DMS53 (cell line): ENCODE data around the gene RRP1B.
A peak's percentile ranks its signal among the peaks of the same experiment; 100 is the strongest.
"Not testable (repeated sequence)": the region's sequence is repeated elsewhere in the genome, so short reads cannot be mapped to it uniquely, and the experiment has no call there.

Experiments used
- DNase-seq: peaks from one replicate; lab custom pipeline; 2025; lab: John Stamatoyannopoulos, UW

The RRP1B gene

DNA sequence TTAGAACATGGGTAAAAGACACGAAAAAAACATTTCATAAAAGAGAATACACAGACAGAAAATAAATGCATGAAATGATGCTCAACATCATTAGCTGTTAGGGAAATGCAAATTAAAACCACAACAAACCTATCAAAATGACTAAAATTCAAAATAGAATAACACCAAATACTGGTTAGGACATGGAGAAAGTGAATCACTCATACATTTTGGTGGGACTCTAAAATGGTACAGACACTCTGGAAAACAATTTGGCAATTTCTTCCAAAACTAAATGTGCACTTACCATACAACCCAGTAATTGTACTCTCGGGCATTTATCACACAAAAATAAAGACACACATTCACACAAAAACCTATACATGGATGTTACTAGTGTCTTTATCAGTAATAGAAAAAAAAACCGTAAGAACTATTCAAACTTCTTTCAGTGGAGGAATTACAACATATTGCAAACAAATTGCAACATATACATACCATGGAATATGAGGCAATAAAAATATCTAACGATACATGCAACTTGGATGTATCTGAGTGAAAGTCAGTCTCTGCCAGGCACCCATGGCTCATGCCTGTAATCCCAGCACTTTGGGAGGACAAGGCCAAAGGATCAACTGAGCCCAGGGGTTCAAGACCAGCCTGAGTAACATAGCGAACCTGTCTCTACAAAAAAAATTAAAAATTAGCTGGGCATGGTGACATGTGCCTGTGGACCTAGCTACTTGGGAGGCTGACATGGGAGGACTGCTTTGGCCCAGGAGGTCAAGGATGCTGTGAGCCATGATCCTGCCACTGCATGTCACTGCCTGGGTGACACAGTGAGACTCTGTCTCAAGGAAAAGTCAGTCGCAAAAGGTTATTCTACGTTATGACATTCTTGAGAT, 19.6 kb upstream of the RRP1B start:
- DNase-seq: no peak

GRCh38 chr21:43640400-43640799, 19.0 kb upstream of the RRP1B start:
- DNase-seq: no peak

- DNase-seq: no peak
Measured at GRCh38 chr21:43643193-43643592, 16.2 kb upstream of the RRP1B start.

DNA sequence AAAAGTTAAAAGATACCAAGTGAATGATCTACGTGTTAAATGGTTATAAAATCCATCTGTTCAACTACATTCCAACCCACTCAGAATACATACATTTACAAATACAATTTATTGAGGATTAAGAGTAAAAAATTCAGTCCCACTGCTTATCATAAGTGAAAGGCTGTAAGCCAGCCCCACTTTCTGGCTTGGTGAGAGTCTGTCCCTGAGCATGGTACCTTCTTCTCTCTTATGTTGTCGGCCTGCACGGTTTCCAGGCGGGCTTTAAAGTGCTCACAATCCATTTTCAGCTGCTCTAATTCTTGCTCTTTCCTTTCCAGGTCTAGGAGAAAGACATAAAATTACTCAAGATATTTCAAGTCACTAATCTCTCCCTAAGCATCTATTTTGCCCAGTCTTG, 15.3 kb upstream of the RRP1B start:
- DNase-seq: no peak

- no peak for DNase-seq
Measured at GRCh38 chr21:43644609-43645008, 14.8 kb upstream of the RRP1B start.

- peak; percentile 25 for DNase-seq
Measured at GRCh38 chr21:43645136-43645891, 14.0 kb upstream of the RRP1B start.

GRCh38 chr21:43645976-43646375, 13.4 kb upstream of the RRP1B start:
- no peak for DNase-seq

- DNase-seq: peak; percentile 90
Measured at GRCh38 chr21:43646550-43647260, 12.7 kb upstream of the RRP1B start.

DNA sequence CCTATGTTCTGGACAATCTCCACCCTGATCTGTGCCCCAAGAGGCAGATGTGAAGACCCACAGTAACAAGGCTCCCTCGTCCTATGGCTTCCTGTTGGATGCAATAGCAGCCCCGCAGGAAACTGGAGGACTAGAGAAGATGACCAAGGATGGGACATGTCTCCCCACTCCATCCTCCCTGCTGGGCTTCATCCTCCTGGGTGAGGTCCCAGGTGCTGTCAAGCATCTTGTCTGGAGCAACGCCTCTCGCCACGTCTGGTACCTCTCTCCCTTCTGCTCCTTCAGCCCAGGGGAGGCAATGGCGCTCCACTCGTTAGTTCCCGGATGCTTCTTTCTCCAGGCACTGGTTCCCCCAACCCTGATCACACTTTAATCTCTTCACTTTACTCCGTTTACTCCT, 11.2 kb upstream of the RRP1B start:
- DNase-seq: no peak

- not testable (repeated sequence) for DNase-seq
Measured at GRCh38 chr21:43651926-43652325, 7.4 kb upstream of the RRP1B start.

DNA sequence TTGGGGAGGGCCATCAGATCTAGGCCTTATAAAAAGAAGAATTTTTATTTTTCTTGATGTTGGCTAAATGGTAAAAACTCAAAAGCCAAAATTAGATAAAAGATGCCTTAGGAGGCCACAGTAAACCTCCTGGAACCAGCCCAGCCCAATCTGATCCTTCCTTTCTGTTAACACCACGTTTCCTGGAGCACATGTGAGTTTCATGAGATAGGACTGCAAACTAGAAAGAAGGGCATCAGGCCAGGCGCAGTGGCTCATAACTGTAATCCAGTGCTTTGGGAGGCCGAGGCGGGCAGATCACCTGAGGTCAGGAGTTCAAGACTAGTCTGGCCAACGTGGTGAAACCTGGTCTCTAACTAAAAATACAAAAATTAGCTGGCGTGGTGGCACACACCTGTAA, 6.7 kb upstream of the RRP1B start:
- DNase-seq: no peak

DNA sequence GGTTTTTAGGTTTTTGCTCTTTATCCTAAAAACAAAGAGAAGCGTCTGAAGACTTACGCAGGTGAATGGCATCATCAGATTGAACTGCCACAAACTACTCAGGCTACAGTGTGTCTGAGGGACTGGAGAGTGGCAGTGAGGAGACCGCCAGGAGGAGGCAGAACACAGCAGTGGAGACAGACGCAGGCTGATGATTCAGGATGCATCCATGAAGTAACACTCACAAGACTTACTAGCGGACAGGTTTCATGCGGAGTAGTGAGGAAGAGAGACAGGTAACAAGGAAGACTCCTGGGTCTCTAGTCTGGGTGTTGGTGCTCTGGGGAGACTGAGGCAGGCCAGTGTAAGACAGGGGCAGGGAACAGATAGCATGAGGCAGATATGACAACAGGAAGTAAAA, 5.7 kb upstream of the RRP1B start:
- DNase-seq: no peak

DNA sequence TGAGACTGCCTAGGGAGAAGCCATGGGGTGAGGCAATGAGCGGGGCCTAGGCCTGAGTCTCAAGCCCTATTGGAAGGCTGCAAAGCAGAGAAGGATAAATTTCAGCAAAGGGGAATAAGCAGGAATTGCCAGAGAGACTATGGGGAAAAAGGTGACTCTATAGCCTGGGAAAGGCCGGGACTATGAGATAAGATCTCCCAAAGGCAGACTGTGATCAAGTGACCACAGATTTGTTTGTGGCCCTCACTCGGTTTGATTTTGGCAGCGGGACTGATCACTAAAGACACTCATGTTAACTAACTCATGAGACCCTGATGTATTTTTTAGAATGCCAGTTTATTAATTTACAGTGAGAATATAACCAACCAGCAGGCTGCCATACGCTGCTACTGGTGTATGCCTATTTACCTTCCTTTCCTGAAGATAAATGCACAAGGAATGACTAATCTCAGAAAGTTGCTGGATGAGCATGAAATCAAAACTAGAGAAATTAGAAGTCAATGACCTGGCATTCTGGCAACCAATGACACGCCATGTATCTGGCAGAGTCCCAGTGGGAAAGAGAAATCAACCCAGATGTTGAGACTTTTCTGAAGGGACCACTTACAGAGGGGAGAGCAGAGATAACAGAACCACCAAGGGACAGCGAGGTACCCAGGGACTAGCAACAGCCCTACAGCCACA, 4.4 kb upstream of the RRP1B start:
- no peak for DNase-seq

DNA sequence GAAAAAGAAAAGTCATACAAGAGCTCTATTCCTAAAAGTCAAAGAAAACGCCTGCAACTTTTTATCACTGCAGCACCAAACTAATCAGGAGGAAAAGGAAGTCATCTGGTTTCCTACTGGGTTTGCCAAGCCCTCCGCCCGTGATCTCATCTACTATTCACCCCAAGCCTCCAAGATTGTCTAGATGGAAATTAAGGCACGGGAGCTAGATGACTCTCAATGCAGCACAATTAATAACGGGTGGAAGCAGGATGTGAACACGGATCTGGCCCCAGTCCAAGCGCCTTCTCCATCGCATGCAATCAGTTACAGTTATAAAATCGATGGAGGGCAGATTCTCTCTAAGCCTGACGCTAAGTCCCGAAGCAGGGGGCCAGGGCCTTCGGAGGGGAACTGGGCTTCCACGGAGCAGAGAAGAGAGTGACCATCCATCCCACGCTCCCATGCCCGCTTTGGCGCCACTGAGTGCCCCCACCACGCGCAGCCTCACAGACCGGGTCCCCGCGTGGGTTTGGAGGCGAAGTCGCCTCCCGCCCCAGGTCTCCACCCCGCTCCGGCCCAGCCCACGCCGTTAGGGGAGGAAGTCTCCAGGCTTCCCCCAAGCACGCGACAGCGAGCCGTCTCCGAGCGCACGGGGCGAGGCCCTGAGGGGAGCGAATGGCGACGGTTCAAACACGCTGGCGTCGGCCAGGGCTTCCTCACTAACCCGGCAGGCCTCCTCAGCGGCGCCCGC, 1.8 kb upstream of the RRP1B start:
- DNase-seq: no peak

DNA sequence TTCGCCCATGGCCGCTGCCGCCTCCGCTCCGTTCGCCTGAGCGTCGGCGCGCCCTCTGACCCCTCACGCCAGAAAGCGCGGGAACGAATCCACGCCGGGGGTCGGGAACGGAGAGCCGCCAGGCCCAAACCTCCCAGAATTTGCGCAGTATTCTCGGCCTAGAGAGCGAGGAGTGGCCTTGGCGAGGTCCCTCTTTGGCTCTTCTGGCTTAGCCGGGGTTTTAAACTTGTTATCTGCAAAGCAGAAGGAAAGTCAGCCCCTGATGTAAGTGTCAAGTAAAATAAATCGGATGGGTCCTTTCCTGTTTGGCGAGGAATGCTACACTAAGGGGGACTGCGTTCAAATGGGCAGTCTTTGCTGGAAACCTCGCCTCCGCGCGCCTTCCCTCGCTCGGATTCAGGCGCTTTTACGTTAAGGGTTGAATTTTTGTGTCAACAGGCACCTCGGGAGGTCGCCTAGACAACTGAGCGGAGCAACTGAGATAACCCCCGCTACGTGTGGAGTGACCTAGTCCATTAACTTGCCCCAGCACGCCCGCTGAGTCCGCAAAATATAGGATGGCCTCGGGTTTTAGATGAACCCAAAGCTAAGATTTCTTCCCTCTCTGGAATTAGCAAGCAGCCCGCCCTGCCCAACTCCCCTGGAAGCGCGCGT, 1.1 kb upstream of the RRP1B start:
- no peak for DNase-seq

DNA sequence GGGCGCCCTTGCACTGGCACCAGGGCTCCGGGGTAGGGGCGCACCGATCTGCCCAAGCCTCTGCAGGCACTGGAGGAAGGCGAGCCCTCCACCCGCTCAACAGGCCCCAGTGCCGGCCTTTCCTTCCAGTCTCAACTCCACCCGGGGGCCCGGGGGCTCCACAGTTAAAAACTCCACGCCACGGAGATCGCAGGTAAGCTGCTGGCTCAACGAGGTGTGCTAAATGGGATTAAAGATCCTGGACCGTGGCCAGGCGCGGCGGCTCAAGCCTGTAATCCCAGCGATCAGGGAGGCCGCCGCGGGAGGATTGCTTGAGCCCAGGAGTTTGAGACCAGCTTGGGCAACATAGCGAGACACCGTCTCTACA, 608 bp upstream of the RRP1B start:
- no peak for DNase-seq

- no peak for DNase-seq
Measured at GRCh38 chr21:43662286-43662685, 2.9 kb downstream of the RRP1B start.

- DNase-seq: no peak
Measured at GRCh38 chr21:43663033-43663432, 3.7 kb downstream of the RRP1B start.

DNA sequence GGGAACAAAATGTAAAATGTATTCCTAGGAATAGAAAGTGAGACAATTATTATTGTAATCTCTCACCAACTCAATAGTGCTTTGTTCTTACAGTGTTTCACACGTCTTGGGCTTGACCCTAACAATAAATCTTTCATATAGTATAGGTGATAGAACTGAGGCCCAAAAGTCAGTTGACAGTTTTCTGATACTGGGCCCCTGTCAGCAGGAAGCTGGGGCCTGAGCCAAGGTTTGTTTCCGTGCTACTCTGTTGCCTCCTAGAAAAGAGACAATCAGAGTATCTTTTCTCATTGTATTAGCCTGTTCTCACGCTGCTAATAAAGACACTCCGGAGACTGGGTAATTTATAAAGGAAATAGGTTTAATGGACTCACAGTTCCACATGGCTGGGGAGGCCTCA, 5.0 kb downstream of the RRP1B start:
- DNase-seq: no peak

DNA sequence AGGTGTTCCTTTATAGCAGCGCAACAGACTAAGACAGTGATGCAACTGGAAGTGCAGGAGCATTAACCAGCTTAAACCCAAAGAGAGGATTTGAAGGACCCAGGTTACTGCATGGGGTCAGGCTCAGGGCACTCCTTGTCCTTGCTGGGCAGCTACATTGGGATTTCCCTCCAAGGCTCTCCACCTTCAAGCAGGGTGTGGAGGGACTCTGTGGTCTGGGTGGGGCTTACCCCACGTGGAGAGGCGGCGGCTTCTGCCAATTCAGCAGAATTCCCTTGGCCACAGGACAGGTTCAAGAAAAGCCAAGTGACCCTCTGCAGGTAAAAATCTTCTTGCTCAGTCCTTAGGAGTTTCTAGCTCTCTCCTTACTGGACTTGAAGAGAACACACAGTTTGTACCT, 6.5 kb downstream of the RRP1B start:
- DNase-seq: no peak
